GM21717 (cell line): Measurements from ENCODE around the gene RIMBP2.
"Not testable (repeated sequence)": the region's sequence is repeated elsewhere in the genome, so short reads cannot be mapped to it uniquely, and the experiment has no call there.

Source experiments
- ATAC-seq: cut with Tn5 transposase; IDR thresholded peaks from one replicate; pipeline ENCODE4 v1.9.1; 2021; ENCODE audit warnings: mild to moderate bottlenecking, moderate library complexity; ENCODE audit not compliant: unreplicated experiment

Gene RIMBP2, protein sequence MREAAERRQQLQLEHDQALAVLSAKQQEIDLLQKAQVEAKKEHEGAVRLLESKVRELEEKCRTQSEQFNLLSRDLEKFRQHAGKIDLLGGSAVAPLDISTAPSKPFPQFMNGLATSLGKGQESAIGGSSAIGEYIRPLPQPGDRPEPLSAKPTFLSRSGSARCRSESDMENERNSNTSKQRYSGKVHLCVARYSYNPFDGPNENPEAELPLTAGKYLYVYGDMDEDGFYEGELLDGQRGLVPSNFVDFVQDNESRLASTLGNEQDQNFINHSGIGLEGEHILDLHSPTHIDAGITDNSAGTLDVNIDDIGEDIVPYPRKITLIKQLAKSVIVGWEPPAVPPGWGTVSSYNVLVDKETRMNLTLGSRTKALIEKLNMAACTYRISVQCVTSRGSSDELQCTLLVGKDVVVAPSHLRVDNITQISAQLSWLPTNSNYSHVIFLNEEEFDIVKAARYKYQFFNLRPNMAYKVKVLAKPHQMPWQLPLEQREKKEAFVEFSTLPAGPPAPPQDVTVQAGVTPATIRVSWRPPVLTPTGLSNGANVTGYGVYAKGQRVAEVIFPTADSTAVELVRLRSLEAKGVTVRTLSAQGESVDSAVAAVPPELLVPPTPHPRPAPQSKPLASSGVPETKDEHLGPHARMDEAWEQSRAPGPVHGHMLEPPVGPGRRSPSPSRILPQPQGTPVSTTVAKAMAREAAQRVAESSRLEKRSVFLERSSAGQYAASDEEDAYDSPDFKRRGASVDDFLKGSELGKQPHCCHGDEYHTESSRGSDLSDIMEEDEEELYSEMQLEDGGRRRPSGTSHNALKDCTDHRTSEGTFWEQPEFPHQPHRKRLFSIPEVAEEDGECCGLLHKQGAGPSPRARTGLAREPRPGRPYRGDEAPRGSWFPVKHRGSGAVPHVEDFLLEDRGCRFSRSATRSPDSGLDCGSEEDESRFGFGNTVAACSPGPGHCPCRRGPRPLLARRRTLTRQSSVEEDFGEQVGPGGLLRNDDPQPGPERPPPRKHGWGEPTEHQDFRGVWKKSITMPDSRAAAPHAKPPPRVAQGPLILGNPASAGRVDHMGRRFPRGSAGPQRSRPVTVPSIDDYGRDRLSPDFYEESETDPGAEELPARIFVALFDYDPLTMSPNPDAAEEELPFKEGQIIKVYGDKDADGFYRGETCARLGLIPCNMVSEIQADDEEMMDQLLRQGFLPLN (N-terminal part only)

DNA sequence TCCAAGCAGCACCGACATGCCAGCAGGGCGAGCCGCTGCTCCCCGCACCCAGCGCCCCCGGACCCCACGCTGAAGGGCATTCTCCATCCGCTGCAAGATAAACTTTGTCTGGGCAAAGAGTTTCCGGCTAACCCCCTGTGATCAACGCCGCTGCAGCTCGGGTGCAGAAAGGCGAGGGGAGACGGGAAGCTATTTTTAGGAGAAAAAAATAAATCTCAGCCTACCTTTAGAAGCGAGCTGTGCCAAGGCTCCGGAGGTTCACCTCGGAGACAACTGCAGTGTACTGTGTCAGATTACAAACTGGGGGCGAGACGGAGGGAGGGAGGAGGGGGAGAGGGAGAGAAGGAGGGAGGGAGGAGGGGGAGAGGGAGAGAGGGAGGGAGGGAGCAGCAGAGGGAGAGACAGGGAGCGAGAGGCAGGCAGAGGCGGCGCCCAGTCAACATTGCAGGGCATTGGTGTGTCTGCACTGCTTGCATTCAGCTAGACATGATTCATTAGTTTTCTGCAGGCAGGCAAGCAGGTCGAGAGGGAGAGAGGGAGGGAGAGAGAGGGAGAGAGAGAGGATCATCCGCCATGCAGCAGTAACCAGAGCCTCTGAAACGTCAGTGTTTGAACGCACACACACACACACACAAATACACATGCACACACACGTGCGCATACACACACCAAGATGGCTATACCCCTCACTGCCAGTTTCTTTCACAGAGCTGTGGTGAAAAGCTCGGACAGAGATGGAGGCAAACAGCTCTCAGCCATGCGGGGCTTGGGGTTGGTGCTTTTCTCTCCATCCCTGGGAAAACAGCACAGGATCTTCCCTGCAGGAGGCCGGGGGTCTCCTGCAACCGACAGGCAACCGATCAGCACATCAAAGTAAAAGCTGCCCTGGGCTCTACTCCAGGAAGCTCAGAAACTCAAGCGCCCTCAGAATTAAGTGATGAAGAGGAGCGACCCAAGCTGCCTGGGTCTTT lies at the start of gene RIMBP2:
TSS of gene RIMBP2 (minus strand) at position 302 of the 971 bp plus-strand sequence. CDS start 237,286 bp downstream, outside the sequence.
- ATAC-seq, result no peak

DNA sequence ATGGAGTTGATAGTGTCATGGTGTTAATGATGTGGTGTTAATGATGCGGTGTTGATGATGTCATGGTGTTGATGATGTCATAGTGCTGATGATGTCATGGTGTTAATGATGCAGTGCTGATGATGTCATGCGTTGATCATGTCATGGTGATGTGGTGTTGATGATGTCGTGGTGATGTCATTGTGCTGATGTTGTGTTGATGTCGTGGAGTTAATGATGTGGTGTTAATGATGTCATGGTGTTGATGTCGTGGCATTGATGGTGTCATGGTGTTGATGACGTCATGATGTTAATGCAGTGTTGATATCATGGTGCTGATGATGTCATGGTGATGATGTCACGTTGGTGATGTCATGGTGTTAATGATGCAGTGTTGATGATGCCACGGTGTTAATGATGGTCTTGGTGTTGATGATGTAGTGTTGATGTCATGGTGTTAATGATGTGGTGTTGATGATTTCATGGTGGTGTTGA lies 49.1 kb upstream of the RIMBP2 start:
- no peak for ATAC-seq

DNA sequence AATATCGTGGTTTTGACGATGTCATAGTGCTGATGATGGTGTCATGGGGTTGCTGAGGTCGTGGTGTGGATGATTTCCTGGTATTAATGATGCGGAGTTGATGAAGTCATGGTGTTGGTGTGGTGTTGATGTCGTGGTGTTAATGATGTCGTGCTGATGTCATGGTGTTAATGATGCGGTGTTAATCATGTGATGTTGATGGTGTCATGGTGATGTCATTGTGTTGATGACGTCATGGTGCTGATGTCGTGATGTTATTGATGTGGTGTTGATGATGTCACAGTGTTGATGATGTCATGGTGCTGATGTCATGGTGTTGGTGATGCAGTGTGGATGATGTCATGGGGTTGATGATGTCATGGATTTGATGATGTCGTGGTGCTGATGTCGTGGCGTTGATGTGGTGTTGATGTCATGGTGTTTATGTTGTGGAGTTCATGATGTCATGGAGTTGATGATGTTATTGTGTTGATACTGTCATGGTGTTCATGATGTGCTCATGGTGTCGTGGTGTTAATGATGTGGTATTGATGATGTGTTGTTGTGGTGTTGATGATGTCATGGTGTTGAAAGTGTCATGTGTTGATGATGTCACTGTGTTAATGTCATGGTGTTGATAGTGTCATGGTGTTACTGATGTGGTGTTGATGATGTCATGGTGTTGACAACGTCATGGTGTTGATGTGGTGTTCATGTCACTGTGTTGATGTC lies 48.5 kb upstream of the RIMBP2 start:
- ATAC-seq, result no peak

DNA sequence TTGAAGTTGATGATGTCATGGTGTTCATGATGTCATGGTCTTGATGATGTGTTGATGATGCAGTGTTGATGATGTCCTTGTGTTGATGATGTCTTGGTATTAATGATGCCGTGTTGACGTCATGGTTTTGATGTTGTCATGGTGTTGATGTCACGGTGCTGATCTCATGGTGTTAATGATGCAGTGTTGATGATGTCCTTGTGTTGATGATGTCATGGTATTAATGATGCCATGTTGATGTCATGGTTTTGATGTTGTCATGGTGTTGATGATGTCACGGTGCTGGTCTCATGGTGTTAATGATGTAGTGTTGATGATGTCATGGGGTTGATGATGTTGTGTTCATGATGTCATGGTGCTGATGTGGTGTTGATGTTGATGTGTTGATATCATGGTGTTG lies 48.0 kb upstream of the RIMBP2 start:
- no peak for ATAC-seq

DNA sequence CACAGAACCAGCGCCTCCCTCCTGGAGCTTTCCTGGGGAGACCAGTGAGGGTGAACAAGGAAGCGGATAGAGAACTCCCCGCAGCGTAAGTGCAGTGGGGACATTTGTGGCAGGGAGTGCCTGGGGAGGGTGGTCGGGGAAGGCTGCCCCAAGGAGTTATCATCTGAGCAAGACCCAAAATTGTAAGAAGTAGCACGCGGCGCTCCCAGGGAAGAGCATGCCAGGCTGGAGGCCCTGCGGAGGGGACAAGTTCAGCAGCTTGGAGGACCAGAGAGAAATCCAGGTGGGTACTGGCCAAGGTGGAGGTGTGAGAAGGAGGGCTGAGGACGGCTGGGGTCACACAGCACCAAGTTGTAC lies 46.2 kb upstream of the RIMBP2 start:
- no peak for ATAC-seq

DNA sequence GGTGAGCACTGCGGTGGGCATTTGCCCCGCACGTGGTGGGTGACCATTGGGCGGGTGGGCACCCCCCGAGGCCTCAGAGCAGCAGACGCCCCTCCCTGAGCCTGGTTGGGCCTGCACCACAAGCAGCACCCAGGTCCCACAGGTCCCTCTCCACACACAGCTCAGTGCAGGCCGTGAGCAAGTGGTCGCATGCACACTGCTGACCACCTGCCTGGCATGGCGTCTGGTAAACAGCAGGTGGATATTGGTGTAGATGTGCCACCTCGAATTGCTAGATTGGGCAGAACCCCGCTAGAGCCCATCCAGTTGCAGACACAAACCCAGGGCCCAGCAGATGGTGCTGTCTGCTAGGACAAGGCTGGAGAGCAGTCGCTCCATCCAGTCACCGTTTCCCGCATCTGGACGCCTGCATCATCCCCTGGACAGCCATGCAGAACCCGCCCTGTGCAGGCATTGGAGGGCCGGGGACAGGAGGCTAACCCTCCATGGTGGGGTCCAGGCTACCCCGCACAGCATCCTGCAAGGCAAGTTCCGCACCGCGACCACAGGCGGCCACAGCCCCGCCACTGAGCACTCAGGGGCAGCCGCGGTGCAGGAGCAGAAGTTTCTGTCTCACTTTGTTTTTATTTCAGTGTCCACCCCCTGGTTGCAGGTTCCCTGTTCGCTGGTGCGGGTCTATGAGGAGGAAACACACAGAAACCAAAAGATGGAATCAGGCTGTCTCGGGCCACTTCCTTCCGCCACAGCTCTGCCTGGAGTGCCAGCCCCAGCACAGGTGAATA lies 45.6 kb upstream of the RIMBP2 start:
- ATAC-seq, result peak; percentile 49

DNA sequence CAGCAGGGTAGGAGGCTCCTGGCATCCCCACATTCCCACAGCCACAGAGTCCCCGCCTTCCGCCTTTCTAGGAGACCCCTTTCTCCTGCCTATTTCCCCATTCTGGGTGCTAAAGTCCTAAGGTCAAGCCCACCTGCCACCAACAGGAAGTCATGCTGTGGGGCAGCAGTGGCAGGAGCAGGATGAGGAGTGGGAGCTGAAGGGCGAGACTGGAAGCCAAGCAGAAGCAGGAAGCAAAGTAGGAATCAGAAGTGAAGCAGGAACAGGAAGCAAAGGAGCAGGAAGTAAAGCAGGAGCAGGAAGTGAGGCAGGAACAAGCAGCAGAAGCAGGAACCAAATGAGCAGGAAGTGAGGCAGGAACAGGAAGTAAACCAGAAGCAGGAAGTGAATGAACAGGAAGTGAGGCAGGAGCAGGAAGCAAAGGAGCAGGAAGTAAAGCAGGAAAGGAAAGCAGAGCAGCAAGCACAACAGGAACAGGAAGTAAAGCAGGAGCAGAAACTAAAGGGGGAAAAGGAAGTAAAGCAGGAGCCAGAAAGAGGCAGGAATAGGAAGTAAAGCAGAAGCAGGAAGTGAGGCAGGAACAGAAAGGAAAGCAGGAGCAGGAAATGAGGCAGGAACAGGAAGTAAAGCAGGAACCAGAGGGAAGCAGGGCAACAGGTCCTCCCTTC lies 38.3 kb upstream of the RIMBP2 start:
- ATAC-seq, result no peak

DNA sequence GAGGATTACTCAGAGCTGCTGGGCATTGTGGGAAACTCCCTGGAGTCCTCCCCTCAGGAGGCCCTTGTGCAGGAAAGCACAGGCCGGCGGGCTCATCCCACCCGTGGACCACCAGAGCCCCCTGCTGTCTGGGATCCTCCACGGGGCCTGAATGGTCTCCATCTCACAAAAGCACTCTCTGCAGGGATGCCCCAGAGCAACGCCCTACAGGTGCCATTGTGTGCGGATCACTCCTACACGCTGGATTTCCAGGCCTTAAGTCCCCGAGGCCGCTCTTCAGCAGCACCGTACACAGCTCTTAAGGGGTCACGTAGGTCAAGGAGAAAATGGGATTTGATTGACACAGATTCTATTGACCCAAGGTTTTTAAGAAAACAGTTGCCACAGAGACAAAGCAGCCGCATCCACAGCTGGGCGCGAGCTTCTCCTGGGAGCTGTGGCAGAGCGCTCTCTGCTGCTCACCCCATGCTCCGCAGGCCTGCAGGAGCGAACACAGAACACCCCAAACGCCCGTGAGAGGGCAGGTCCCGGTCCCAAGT lies 36.7 kb upstream of the RIMBP2 start:
- ATAC-seq, result no peak

DNA sequence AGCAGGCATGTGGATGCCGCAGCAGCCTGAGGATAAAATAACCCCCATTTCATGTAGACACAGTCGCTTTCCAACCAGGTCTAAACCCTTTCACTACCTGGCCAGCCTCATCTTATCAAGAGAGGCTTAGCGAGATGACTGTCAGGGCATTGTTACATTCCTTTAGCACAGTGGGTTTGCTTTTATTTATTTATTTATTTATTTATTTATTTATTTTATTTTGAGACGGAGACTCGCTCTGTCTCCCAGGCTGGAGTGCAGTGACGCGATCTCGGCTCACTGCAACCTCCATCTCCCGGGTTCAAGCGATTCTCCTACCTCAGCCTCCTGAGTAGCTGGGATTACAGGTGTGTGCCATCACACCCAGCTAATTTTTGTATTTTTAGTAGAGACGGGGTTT lies 35.9 kb upstream of the RIMBP2 start:
- not testable (repeated sequence) for ATAC-seq

DNA sequence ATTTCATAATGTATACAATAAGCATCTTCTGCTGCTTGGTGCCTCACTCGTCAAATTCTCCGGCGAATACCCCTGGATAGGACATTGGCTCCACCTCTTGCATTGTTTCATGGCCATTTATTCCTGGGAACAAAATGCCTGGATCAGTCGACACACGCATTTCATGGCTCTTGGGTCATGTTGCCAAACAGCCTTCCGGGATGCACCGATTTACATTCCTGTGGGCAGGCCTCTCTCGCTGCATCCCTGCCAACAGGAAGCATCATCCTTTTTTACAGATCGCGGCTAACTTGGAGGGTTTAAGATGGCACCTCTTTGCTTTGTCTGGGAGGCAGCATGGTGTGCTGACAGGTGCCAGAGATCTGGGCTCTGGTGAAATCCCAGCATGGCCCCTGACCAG lies 32.7 kb upstream of the RIMBP2 start:
- ATAC-seq, result no peak

DNA sequence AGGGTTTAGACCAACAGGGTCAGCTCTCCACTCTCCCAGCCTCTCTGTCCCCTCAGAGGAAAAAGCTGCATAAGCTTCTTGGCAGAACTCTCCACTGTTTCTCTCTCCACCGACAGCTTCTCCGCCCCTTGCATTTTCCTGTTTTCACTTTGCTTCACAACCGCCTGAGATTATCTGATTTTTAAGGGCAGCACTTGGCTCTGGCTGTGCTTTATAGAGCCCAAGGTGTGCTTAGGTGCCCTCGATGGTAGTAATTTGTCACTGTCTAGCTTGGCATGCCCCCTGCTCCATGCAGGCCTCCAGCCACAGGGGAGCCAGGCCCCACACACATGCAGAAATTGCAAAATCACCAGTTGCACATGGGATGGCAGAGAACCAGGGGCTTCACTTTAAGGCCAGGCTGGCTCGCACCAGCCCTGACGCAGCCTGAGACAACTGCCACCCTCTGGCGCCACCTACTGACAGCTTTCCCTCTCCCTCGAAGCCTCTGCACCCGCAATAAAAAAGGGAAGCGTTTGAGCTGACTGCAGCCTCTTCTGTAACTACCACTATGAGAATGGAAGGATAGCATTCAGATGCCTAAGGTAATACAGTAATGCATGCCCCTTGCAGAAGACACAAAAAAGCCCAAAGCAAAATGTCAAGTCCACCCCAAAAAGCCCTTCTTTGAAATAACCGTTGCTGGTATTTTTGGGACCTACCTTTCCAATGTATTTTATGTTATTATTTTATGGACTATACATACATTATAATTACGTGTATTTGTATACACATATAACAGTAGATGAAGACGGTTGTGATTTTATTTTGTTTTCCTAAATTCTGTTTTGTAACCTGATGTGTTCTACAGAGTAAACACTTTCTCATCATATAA lies 32.0 kb upstream of the RIMBP2 start:
- ATAC-seq, result peak; percentile 94

DNA sequence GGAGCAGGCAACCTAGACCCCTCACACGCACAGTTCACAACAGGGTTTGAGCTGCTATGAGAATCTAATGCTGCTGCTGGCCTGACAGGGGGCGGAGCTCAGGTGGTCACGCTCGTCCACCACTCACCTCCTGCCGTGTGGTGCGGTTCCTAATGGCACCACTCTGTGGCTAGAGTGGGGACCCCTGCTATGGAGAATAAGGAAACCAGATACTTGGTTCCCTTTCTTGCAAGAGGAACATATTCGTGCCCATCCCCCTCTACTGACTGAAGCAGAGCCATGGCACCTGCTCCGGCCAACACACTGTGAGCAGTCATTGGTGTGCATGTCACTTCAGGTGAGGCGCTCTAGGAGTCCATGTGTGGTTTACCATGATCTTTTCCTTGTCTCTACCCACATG lies 30.4 kb upstream of the RIMBP2 start:
- no peak for ATAC-seq

DNA sequence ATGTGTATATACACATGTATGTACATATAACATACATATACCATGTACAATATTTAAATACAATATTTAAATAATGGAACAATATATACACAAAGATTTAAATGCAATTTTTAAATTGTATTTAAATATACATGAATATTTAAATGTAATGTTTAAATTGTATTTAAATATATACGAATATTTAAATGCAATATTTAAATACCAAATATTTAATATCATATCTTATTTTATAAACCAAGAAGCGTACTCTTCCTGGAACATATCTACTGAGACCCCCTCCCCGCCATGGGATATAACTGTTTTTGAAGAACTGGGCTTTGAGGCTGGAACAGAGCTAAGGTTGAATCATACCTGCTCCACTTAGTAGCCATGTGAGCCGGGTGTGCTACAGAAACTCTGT lies 29.8 kb upstream of the RIMBP2 start:
- no peak for ATAC-seq

DNA sequence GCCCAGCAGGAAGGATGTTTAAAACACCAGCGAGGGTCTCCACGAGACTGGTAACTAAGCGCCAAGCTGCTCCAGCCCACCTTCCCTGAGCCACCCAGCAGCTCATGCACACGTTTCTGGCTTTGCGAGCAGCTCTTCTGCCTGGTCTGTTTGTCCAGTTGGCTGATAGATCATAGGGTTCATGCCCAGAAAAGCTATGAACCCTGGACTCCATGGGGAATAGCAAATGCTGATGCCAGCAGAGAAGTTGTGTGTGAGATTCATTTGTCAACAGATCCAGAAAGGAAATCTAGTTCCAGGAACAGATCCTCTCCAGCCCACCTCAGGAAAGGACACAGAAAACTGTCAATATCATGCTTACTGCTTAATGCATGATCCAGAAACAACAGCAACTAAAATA lies 28.2 kb upstream of the RIMBP2 start:
- no peak for ATAC-seq

DNA sequence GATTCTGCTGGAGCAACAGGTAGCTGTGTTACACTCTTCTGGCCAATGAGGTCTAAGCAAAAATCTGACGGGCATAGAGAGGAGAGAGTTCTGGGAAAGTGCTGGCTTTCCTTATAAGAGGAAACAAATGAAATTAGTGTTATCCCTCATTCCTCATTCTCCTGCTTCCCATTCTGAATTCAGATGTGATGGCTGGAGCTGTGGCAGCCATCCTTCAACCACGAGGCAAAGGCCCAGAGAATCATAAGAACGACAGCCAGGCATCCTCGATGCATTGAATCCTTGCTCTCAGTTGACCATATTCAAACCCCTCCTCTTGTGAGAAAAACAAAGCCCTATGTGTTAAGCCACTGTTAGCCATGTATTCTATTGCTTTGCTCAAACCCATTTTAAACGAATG lies 27.5 kb upstream of the RIMBP2 start:
- no peak for ATAC-seq

DNA sequence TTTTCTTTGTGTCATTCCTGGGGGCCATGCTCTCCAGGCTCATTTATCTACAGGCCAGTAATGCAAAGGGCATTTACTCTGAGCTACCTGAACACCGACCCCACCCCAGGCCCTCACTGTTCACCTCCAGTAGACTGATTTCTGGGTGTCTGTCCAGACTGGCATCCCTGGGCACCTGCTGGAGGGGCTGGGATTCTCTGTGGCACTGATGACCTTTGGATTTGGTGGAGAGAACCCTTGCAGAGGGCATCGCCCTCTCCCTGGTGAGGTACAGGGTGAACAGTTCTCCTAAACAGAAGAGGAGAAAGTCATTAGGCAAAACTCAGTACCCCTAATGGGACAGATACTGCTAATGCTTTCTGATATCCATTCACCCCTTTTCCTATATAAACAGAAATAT lies 27.1 kb upstream of the RIMBP2 start:
- no peak for ATAC-seq

DNA sequence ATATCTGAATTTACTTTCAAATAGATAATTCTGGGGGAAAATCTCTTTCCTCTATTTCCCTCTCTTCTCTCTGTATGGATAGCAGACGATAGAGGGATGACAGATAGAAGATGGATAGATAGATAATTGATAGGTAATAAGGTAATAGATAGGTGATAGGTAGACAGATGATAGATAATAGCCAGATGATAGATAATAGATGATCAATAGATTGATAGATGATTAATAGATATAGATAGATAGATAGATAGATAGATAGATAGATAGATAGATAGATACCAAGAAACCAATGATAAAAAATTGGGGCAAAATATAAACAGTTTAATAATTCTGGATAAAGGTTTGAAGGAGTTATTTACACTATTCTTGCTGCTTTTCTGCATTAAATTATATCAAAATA lies 26.6 kb upstream of the RIMBP2 start:
- ATAC-seq, result no peak
